ENCODE data around the gene SNAPC4.

SNAPC4 gene

DNA sequence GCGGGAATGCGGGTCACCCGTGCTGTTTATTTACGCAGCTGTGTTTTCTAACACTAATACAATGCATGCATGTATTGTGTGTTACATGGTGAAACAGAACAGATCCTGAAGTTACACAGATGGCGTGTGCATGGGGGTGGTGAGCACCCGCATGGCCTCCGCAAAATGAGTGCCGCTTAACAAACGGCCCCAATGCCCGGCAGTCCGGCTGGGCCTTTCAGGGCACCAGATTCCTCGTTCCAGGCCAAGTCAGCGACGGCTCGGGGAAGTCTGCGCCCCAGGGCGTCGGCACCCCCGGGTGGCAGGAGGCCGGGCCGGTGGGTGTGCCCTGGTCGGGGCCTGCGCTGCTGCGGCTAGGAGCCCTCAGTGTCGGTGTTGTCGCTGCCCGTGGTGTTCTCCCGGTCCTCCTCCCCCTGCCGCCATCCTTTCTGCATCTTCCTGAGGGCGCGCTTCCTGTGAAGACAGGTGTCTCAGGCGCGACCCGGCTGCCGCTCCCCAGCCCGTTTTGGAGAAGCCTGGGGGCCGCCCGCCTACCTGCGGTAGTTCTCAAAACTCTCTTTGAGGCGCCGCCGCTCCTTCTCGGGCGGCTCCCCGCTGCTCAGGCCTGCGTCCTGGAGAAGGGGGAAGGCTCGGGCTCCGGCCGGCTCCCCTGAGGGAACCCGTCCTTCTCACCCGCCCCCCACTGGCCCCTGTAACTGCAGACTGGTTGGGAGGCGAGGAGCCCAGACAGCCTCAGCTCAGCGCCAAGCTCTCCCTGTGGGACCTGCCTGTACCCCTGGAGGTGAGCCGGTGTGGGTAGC lies 35.8 kb downstream of the SNAPC4 start:
- TF ChIP-seq POLR2AphosphoS5 (IDR thresholded peaks at IDR 0.05; ENCODE audit: low read depth, low read length) = no peak
- TF ChIP-seq TAF1 (IDR thresholded peaks at IDR 0.05; ENCODE audit: borderline replicate concordance, insufficient read depth, low read length) = no peak
- TF ChIP-seq, protein P1, sequence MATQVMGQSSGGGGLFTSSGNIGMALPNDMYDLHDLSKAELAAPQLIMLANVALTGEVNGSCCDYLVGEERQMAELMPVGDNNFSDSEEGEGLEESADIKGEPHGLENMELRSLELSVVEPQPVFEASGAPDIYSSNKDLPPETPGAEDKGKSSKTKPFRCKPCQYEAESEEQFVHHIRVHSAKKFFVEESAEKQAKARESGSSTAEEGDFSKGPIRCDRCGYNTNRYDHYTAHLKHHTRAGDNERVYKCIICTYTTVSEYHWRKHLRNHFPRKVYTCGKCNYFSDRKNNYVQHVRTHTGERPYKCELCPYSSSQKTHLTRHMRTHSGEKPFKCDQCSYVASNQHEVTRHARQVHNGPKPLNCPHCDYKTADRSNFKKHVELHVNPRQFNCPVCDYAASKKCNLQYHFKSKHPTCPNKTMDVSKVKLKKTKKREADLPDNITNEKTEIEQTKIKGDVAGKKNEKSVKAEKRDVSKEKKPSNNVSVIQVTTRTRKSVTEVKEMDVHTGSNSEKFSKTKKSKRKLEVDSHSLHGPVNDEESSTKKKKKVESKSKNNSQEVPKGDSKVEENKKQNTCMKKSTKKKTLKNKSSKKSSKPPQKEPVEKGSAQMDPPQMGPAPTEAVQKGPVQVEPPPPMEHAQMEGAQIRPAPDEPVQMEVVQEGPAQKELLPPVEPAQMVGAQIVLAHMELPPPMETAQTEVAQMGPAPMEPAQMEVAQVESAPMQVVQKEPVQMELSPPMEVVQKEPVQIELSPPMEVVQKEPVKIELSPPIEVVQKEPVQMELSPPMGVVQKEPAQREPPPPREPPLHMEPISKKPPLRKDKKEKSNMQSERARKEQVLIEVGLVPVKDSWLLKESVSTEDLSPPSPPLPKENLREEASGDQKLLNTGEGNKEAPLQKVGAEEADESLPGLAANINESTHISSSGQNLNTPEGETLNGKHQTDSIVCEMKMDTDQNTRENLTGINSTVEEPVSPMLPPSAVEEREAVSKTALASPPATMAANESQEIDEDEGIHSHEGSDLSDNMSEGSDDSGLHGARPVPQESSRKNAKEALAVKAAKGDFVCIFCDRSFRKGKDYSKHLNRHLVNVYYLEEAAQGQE (IDR thresholded peaks at IDR 0.05; ENCODE audit: insufficient read depth in 1 of 2, low read depth in 2 of 2, low read length in 2 of 2) = no peak
- TF ChIP-seq SIN3A (IDR thresholded peaks at IDR 0.05; ENCODE audit: borderline replicate concordance, insufficient read depth, low read length) = no peak
- no peak for TF ChIP-seq FOXP2 (optimal IDR thresholded peaks at IDR 0.05; ENCODE audit: borderline replicate concordance, extremely low read depth, extremely low read length, insufficient read depth)

DNA sequence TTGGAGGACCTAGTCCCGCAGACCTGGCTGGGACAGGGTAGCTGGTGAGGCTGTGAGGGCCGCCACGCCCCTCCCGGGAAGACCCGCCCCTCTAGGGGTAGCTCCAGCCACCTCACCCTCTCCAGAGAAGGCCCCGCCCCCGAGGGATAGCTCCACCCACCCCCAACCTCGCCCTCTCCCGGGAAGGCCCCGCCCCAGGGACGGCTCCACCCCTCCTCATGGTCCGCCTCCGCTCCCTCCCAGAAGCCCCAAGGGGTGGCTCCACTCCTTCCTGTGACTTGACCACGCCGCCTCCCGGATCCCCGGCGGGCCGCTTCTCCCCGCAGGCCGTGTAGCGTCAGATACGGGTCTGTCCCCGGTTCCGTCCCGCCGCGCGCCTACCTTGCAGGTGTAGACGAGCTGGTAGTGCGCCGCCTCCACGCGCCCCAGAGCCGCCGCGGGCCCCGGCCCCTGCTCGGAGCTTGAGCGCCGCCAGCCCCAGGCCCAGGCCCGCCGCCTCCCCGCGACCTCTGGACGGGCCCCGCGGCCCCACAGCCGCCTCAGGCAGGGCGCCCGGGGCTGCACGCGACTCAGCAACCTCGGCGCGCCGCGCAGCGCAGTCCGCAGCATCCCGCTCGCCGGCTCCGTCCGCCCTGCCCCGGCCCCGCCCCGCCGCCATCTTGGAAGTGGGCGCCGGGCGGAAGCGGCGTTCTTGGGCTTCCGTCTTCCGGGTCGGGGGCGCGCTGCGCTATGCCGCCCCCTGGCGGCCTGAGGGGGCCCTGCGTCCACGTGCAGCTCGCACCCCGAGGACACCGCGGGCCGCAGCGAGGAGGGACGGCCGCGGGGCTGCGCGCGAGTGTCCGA lies 36.6 kb downstream of the SNAPC4 start, which contains the start of gene DNLZ:
TSS of gene DNLZ (minus strand) at position 639 of the 843 bp plus-strand sequence. CDS start at position 609, 30 bp downstream.
- TF ChIP-seq FOXP2 (optimal IDR thresholded peaks at IDR 0.05; ENCODE audit: borderline replicate concordance, extremely low read depth, extremely low read length, insufficient read depth) = no peak
- TF ChIP-seq, protein P1 (IDR thresholded peaks at IDR 0.05; ENCODE audit: insufficient read depth in 1 of 2, low read depth in 2 of 2, low read length in 2 of 2) = 0 out of 4 replicates have a peak, but pooled peaks of 1 of the 2 experiments have one; percentile 11
- peak; percentile 68 for TF ChIP-seq POLR2AphosphoS5 (IDR thresholded peaks at IDR 0.05; ENCODE audit: low read depth, low read length)
- TF ChIP-seq TAF1 (IDR thresholded peaks at IDR 0.05; ENCODE audit: borderline replicate concordance, insufficient read depth, low read length) = 0 out of 2 replicates have a peak, but pooled peaks have one; percentile 38
- TF ChIP-seq SIN3A (IDR thresholded peaks at IDR 0.05; ENCODE audit: borderline replicate concordance, insufficient read depth, low read length) = peak; percentile 68; the same call in 1 of the 2 replicates

DNA sequence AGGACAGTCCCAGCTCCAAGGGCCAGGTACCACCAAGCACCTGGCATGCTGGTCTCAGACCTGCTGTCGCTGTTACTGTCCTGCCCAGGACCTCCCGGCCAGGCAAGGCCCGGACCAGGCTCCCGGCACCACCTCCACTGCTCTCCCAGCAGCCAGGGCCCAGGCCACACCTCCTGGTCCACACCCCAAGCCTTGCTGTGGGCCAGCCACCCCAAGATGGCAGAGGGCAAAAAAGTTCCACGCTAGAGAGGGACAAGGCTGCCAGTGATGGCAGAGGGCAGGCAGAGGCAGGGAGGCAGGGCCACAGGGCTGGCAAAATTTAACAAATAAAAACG lies 37.6 kb downstream of the SNAPC4 start:
- no peak for TF ChIP-seq TAF1 (IDR thresholded peaks at IDR 0.05; ENCODE audit: borderline replicate concordance, insufficient read depth, low read length)
- TF ChIP-seq, protein P1 (IDR thresholded peaks at IDR 0.05; ENCODE audit: insufficient read depth in 1 of 2, low read depth in 2 of 2, low read length in 2 of 2) = no peak
- no peak for TF ChIP-seq SIN3A (IDR thresholded peaks at IDR 0.05; ENCODE audit: borderline replicate concordance, insufficient read depth, low read length)
- no peak for TF ChIP-seq POLR2AphosphoS5 (IDR thresholded peaks at IDR 0.05; ENCODE audit: low read depth, low read length)
- TF ChIP-seq FOXP2 (optimal IDR thresholded peaks at IDR 0.05; ENCODE audit: borderline replicate concordance, extremely low read depth, extremely low read length, insufficient read depth) = no peak

DNA sequence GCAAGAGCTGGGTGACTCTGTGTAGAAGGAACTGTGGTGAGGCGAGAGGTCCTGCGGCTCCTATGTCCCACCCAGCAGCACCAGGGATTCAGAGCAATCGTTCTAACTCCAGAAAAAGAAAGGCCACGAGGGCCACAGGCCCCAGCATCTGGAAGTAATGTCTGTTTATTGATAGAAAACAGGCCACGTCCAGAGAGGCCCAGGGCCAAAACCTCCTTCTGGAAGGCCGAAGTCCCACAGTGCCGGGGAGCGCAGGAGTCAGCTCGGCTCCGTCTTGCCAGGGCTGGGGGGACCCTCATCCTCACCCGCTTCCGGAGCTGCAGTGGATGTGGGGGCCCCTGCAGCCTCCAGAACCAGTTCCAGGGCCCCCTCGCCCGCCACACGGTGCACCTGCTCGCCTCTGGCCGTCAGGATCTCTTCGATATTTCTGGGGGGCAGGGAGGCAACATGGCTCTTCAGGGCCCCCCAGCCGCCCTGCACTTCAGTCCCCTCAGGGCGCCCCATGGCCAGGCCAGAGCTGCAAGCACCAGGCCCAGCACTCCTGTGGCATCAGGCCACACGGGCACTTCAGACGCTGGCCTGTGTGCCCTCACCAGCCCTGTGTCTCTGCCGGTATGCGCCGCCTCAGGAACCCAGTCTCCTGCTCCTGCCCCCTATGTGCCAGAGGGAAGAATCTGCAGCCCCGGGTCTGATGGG lies 38.1 kb downstream of the SNAPC4 start:
- TF ChIP-seq FOXP2 (optimal IDR thresholded peaks at IDR 0.05; ENCODE audit: borderline replicate concordance, extremely low read depth, extremely low read length, insufficient read depth) (no peak), SIN3A (IDR thresholded peaks at IDR 0.05; ENCODE audit: borderline replicate concordance, insufficient read depth, low read length) (no peak), TAF1 (IDR thresholded peaks at IDR 0.05; ENCODE audit: borderline replicate concordance, insufficient read depth, low read length) (no peak), POLR2AphosphoS5 (IDR thresholded peaks at IDR 0.05; ENCODE audit: low read depth, low read length) (no peak)
- TF ChIP-seq, protein P1 (IDR thresholded peaks at IDR 0.05; ENCODE audit: insufficient read depth in 1 of 2, low read depth in 2 of 2, low read length in 2 of 2) = no peak
